Neuron (in vitro differentiated cells): Measurements from ENCODE around the gene MARK3.

Experiments
- H2AFZ ChIP-seq: one replicate; pipeline ENCODE4 v1.6.1; 2013; ENCODE audit warnings: low read depth, mild to moderate bottlenecking, inconsistent platforms, low read length, moderate library complexity
- H3K27me3 ChIP-seq: one replicate; pipeline ENCODE4 v1.6.1; 2013; ENCODE audit warnings: low read length; ENCODE audit not compliant: insufficient read depth
- H3K36me3 ChIP-seq: one replicate; pipeline ENCODE4 v1.6.1; 2013; ENCODE audit warnings: low read length; ENCODE audit not compliant: insufficient read depth
- H3K4me1 ChIP-seq: one replicate; pipeline ENCODE4 v1.6.1; 2013; ENCODE audit warnings: low read length; ENCODE audit not compliant: insufficient read depth
- H3K4me3 ChIP-seq: 2 replicates; pipeline ENCODE4 v1.5.1; 2013; ENCODE audit warnings: mild to moderate bottlenecking, low read length, moderate library complexity
- H3K9me3 ChIP-seq: one replicate; pipeline ENCODE4 v1.6.1; 2013; ENCODE audit warnings: low read length

Gene MARK3

DNA sequence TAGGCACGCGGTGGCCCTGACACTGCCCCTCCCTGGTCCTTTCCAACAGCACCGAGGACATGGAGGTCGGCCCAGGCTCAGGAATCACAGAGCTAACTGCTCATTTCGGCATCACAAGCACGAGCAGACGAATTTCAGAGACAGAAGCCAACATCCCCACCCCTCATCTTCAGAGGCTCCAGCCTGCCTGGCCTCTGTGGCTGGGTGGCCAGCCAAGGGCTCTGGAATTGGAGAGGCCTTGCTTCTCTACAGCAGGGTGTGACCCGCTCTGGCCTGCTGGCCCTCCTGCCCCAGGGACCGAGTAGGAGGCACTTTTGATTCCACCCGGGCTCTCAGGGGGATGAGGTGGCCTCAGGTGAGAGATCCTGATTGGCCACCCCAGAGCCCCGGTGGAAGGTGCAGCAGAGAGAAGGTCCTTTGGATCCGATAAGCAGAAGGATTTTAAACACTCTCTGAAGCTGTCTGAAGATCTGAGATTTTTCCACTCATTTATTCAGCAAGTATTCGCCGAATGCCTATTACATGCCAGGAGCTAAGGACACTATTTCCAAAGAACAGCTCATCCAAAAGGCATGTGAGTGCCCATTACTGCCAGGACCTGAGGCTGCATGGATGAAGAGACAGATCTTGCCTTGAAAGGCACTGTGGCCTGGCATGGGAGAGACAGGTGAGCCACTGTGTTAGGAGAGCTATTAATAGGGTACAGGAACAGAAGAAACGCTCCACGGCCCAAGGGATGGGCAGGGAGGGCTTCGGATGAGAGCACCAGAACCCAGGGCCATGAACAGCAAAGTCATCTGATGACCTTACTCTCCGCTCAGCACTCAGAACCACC lies 167.0 kb downstream of the MARK3 start:
- Histone ChIP-seq H3K4me1 (peaks cover 10% of the 10 kb centered on the region), H3K27me3 (no peaks in the 10 kb centered on the region), H2AFZ (no peak overlapping the region), H3K36me3 (peaks cover 4% of the 10 kb centered on the region), H3K9me3 (no peaks in the 10 kb centered on the region), H3K4me3 (no peak overlapping the region)

DNA sequence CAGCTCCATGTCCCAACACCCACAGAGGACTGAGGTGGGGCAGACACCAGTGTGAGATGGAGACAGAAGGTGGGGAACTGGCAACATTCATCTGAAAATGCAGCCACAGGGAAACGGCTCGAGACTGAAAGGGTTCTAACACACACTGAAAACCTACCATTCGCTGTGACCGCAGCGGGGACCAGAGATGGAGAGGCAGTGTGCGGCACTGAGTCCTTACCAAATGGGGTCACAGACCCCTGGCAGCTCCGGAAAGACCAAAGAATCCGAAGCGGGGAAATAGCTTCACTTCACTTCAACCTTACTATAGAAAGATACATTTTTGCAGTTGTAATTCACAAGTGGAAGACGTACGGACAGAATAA lies 167.6 kb downstream of the MARK3 start:
- Histone ChIP-seq H3K27me3 (no peaks in the 10 kb centered on the region), H2AFZ (no peak overlapping the region), H3K9me3 (no peaks in the 10 kb centered on the region), H3K36me3 (peaks cover 5% of the 10 kb centered on the region), H3K4me3 (no peak overlapping the region), H3K4me1 (peaks cover 13% of the 10 kb centered on the region)
